NCI-H1694 (cell line): ENCODE results near the gene PI4KB.
"Not testable (repeated sequence)": the region's sequence is repeated elsewhere in the genome, so short reads cannot be mapped to it uniquely, and the experiment has no call there.

Source experiments
- DNase-seq: peaks from one replicate; lab custom pipeline; 2025; lab: John Stamatoyannopoulos, UW

PI4KB gene

DNA sequence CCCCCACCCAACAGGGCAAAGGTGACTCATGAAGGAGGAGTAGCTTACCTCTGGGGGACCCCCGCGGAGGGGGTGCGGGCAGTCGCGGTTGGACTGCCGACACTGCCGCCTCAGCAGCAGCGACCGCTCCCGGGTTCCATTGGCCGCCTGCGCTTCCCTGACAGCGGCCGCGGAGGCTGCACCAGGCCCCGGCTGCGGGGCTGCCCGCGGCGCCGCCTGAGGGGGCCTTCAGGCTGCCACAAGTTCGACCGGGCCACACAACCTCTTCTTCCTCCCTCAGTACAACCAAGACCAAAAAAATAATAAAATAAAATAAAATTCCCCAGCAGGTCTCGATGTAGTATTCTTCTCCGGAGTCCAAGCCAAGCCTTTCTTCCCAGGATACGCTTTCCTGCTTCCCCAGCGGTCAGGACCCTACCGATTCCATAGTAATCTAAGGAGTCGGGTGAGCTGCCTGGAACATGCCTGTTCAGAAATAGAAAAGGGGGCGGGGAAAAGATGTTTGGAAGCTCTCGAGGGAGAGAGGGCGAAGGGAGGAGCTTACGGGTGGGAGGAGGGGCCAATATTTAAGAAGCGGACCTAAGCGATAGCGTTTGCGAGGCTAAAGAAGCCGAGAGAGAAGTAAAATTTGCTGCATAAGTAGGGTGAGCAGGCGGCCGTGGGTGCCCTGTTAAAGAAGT lies at the start of gene PI4KB:
Gene PI4KB (minus strand): TSS at position 194 of the 680 bp plus-strand sequence. CDS start 10,935 bp downstream, outside the sequence.
- peak; percentile 99 for DNase-seq

DNA sequence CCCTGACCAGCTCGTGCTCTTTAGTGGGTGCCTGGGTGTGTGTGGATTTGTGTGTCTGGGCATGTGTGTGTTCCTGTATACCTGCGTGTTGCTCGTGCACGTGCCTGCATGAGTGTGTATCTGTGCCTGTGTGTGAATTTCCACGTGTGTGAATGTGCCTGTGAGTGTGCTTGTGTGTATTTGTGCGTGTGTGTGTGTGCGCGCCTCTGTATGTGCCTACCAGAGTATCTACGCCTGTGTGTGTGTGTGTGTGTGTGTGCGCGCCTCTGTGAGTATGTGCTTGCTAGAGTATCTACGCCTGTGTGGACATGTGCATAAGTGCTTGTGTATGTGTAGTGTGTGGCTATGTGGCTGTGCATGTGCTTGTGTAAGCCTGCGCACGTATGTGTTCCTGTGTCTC lies 46.0 kb upstream of the PI4KB start:
- DNase-seq: no peak

DNA sequence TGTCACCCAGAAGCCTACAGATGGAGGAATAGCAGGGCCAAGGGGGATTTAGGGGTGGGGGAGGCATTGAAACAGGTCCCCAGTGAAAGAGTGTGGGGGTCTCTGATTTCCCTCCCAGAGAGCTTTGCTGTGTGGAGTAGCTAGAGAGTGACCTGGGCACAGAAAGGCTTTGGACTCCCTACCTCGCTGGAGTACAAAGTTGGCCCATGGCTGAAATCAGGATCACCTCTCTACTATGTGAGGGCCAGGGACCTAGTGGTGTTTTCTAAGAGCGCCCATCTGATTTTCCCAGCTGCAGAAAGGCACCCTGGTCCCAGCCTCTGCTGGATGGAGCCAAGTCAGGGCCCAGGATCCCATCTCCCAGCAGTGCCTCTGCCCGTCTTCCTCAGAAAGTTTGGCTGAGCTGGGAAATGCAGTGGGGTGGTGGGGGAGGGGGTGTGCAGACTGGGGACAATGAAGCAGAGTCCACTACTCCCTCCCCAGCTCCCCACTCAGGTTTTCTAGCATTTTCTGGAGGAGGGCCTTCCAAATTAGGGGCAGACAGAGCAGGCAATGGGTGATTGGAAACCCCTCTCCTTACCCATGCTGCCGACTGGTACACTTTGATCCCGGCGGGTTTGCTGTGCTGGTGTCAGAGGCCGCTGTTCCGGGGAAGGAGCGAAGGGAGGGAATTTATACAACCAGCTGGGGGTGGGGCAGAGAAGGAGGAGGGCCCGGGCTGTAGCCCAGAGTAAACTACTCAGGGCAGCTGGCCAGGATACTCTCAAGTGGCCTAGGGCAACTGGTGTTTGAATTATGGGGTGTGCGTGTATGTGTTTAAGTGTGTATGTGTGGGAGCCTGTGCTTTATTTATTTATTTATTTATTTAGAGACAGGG lies 45.1 kb upstream of the PI4KB start, which contains the start of gene SELENBP1:
Gene SELENBP1 (minus strand): TSS at position 648 of the 877 bp plus-strand sequence. CDS start 64 bp downstream, at position 584.
- no peak for DNase-seq

DNA sequence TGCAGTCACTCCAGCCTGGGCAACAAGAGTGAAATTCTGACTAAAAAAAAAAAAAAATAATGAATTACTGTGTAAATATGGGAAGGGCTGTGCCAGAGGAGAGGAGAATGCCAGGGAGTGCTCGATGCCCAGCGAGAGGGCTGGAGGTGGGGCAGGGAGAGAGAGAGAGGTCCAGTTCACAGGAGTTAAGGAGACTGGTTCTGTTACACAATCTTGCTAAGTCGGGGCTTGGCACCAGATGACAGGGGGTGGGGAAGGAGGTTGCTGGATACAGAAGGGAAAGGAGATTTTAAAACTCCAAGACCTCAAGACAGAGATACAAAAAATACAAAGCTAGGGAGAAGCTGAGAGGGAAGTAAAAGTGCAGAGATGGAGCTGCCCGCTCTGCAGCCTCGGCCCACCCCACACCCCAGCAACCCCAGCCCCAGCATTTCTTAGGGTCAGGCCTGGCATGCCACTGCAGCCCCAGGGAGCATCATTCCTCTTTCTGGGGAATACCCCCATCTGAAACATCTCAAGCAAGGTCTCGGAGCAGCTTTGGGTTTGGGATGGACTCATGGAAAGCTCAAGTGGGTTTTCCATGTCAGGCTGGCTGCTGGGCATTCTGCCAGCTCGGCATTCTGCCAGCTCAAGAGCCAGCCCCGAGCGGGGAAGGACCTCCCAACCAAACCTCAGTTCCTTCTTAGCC lies 44.3 kb upstream of the PI4KB start:
- DNase-seq: peak; percentile 85

DNA sequence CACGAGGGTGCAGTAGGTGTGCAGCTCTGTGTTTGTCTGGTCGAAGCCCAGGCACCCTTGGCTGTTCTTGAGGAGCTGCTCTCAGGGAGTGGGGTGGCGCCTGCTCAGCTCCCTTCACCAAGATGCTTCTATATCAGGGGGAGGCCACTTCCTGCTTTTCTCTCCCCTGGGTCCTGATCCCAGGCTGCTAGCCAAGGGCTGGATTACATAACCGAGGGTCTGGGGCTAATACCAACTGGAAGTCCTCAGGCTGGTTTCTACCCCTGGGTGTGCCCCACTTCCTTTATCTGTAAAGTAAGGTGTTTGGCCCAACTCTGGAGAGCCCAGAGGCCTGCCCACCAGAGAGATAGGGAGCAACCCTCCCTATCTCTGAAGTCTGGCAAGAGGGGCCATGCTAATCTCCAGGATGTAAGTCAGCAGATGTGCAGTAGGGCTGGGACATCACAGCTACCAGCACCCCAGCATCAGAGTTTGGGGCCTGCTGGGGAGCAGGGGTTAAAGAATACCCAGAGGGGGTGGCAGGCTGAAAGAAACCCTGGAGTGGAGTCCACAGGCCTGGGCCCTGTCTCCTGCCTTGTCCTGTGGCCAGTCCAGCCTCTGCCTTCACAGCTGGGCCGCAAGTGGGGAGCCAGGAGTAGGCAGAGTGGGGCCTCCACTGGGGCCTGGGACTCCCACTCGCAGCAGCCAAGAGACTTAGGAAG lies 43.1 kb upstream of the PI4KB start:
- DNase-seq: no peak

DNA sequence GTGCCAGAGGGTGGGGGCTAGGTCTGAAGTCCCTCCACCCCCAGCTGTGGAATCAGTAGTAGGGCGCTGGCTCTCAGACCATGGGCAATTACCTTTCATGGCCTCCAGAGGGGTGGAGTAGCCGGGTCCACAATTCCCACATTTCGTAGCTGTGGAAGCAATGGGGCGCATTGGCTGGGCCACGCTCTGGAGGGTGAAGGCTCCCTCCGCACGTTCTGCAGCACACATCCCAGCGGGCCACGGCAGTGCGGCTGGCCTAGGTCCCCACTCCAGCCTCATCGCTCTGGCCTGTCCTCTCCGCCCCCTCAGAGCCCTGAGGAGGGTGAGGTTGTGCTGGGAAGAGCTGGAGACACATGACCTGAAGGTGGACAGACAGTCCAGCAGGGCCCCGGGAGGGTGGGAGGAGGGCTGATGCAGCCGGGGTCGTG lies 42.4 kb upstream of the PI4KB start:
- DNase-seq: no peak

DNA sequence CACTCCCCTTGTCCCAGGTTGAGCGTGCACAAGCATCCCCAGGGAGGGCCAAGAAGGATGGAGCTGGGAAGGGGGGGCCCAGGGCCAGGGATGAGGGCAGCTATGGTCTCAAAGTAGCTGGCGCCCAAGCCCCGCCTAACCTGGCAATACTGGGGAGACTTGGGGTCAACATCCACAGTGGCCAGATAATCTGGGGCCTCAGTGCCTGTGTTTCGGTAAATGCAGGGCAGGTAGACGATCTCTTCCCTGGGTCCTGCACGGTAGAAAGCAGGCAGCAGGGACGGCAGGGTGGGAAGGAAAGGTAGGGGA lies 42.0 kb upstream of the PI4KB start:
- DNase-seq: no peak

DNA sequence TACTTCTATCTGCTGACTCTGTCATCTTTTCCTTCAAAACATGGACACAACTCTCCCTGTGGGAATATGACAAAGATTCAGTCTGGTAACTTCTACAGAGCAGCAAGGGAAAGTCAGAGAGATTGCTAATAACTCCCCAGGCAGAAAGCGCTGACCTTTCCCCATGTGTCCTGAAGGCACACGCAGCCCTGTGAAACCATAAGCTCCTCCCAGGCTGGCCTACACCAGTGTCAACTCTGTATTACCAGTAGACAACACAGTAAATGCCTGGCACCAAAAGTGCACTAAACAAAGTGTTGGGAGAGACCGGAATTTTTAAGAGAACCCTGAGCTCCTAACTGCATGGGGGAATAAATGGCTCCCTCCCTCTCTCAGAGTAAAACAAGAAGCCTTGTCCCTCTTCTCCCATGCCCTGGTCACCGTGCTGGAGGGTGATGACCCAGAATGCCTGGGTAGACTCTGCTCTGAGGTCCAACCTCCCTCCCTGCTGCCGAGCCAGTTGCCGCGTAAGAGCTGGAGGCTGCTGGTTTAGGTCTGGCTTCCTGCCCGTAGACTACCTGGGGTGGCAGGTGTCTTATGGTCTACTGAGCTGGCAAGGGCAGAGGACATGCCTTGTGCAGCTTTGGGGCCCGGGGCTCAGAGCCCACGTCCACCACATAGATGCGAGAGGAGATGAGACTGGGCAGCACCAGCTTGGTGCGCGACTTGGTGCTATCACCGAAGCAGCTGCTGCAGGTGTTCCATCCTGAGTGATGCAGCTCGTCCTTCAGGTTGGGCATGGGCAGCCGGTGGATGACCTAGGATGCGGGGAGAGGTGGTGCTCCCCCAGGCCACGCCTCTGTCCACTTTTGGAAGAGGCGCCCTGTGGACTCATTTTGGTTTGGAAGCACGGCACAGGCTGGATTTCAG lies 41.4 kb upstream of the PI4KB start:
- no peak for DNase-seq

DNA sequence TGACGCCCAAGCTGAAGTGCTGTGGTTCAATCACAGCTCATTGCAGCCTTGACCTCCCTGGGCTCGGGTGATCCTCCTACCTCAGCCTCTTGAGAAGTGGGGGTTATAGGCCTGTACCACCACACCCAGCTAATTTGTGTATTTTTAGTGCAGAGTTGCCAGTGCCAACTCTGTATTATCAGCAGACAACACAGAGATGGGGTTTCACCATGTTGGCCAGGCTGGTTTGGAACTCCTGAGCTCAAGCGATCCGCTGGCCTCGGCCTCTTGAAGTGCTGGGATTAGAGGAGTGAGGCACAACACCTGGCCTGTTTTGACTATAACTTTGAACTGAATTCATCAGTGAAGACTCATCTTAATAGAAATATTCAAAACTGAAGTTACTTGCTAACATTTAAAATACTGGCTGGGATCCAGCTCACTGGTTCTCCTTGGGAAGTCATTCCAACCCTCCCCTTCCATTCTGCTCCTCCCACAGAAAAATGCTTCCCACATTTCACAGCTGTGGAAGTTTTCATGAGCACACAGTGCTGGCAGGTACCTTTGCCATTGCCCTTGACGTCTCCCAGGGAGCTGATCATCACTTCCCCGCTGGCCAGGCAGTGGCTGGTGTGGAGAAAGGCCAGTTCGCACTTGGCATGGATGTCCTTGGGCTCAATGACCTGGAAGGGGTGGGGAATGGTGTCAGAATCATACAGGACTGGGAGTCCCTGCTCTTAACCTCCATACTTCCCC lies 40.6 kb upstream of the PI4KB start:
- no peak for DNase-seq

DNA sequence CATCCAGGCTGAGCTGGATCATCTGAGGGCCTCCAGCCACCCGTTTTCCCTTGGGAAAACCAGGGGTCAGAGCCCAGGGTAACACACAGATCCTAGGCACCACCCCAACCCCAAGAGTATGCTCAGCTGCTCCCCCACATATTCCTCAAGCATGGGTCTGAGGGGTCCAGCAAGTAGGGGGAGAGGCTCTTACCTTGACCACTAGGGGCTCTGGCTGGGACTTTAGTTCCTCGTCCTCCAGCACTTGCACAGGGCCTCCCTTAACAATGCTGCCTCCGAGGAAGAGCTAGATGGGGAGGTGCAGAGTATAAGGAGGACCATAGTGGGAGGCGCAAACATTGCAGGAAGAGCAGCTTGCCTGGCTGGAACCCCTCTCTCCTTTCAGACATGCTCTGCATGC lies 37.8 kb upstream of the PI4KB start:
- no peak for DNase-seq

DNA sequence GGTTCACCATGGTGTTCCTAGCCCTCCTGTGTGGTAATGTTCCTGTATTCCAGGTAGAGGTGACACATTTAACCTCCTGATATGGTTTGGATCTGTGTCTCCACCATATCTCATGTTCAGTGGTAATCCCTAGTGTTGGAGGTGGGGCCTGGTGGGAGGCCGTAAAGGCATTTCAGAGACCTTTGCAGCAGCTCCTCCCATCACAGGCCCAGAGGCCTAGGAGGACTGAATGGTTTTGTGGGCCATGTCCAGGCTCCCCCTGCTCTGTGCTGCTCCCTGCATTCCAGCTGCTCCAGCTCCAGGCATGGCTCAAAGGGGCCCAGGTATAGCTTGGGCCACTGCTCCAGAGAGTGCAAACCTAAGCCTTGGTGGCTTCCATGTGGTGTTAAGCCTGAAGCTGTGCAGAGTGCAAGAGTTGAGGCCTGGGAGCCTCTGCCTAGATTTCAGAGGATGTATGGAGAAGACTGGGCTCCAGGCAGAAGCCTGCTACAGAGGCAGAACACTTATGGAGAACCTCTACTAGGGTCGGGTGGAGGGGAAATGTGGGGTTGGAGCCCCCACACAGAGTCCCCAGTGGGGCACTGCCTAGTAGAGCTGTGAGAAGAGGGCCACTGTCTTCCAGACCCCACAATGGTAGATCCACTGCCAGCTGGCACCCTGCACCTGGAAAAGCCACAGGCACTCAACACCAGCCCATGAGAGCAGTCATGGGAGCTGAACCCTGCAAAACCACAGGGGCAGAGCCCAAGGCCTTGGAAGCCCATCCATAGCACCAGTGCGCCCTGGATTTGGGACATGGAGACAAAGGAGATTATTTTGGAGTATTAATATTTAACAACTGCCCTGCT lies 35.3 kb upstream of the PI4KB start:
- DNase-seq: no peak

DNA sequence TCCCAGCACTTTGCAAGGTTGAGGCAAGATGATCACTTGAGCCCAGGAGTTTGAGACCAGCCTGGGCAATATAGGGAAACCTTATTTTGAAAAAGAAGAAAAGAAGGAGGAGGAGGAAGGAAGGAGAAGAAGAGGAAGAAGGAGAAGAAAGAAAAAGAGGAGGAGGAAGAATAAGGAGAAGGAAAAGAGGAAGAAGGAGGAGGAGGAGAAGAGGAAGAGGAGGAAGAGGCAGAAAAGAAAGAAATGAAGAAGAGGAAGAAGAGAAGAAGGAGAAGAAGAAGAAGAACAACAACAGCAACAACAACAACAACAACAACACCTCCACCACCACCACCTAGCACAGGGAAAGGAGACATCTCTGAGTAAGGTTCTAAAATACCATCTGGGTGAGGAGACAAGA lies 34.7 kb upstream of the PI4KB start:
- DNase-seq: no peak

DNA sequence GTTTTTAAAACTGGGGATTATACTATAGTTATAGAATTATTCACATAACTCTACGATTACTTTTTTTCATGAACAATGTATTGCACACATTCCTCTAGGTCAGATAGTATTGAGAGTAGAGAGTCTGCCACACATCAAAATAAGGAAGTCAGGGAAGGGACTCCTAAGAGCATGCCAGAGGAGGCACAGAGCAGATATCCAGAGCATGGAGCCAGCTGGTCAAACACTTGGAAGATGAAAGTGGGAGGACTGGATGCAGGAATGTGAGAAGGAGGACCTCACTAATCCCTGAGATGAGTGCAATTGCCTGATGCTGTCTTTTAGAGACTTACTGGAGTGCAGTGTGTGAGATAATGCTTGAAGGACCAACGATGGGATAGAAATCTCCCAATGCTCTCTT lies 29.5 kb upstream of the PI4KB start:
- DNase-seq: no peak

DNA sequence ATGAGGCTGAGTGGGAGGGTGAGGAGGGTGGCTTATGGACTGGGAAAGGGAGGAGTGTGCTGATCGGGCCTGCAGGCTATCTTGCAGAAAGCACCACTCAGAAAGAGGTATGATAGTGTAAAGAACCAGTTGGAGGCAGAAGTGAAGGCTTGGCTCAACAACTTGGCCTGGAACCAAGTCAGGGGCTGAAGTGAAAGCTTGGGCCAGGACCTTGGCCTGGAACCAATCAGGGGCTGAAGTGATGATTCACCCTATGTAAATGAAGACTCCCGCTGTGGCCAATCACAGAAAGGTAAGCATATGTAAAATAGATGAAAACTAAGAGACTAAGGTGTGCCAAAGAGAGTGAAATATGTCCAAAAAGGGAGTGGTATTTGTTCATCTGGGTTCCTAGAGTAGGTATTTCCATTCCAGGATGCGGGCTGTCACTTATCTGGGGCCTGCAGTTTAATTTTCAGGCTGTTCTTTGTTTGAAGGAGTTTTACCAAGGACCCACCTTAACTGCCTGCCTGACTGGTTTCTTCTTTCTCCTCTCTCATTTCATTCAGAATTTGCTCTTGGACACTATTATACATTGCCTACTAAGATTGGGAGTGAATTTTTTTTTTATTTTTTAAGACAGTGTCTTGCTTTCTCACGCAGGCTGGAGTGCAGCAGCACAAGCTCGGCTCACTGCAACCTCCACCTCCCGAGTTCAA lies 25.0 kb upstream of the PI4KB start:
- no peak for DNase-seq

DNA sequence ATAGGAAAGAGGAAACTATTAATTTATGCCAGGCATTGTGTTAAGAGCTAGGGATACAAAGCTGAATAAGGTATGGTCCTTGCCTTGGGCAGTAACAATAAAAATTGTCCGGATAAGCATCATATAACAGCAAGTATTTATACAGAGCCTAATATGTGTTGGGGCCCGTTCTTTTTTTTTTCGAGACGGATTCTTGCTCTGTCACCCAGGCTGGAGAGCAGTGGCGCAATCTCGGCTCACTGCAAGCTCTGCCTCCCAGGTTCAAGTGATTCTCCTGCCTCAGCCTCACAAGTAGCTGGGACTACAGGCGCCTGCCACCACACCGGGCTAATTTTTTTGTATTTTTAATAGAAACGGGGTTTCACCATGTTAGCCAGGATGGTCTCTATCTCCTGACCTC lies 23.1 kb upstream of the PI4KB start:
- not testable (repeated sequence) for DNase-seq

DNA sequence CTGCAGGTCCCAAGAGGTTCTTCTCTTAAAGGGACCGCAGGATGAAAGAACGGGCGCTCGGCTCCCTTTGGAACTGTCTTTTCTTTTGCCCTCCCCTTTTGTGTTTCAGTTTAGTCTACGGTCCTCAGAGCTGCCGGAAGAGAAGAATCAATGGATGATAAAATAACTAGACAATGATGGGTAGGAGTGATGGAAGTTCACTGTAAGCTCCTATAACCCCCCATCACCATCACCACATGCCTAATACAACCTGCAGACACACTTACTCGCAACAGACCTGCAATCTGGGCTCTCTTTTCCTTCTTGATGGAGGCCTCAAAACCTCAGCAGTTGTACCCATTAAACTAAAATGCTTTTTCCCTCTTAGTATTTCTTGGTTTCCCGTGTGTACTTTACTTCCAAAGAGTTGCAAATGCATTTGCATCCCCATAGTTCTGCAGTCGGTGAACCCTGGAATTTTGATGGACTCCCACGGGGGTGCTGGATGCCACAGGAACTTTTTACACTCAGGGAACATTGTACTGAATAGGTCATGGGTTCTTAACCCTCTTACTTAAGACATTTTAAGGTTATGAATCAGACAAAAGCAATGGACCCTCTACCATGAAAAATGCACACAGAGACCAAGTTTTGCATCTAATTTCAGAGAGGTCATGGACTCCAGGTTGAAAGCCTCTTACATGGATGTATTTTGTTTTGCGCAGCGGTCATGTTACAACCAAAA lies 20.5 kb upstream of the PI4KB start:
- no peak for DNase-seq

DNA sequence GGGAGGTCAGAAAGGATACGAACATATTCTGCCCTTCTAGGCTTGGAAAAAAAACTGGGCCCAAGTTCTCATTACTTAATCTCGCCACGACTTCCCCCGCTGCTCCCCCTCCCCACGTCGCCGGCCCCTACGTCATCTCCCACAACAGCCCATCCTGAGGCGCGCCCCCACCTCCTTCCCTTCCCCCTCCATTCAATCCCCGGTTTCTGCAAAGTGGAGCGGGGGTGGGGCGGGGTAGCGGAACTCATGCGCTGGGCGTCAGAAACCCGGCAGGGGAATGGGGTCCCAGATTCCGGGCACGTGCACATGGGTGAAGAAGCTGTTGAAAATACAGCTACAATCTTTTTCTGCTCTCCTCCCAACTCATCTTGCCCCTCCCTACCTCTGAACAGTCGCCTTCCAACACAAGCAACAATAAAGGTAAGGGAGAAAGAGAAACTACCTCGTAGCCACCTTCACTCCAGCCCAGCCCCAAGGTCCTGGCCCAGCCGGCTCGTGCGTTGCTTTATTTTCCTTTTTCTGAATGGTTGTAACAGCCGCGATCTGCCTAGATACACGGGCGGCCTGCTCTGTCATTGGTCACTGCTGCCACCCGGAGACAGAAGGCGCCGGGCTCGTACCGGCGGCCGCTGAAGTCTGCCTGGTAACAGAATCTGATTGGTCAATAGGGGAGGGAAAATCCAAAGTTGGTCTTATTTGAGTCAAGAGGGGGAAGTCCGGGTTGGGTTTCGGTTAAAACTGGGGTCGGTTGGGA lies 19.7 kb upstream of the PI4KB start, which contains the start of gene RFX5:
Gene RFX5 (minus strand): TSS at position 484 of the 754 bp plus-strand sequence. CDS start 932 bp downstream, outside the sequence.
- peak; percentile 98 for DNase-seq
